Thyroid gland (tissue), 4 donors: ENCODE data around the gene PRKCA. TPM values are rescaled to one million over a fixed set of nuclear protein-coding genes. Genes with fewer than 3 reads are reported as not detected.

Source experiments
- DNase-seq, 2 donors: peaks; one replicate each; pipeline ENCODE4 v3.0.0-alpha.2; 2019
- H3K27ac ChIP-seq, 3 donors: fragments of 200-600 bp; sonication (generic); 1 replicate in 2 of 3; 2 replicates in 1 of 3; pipeline ENCODE4 v1.5.1; 2016 to 2019; ENCODE audit warnings: mild to moderate bottlenecking in 1 of 3, moderate library complexity in 1 of 3
- H3K27me3 ChIP-seq: fragments of 200-600 bp; sonication (generic); one replicate; pipeline ENCODE4 v1.5.1; 2019
- H3K36me3 ChIP-seq, 2 donors: fragments of 200-600 bp; sonication (generic); one replicate each; pipeline ENCODE4 v1.5.1; 2016 to 2019
- H3K4me1 ChIP-seq, 2 donors: fragments of 200-600 bp; sonication (generic); one replicate each; pipeline ENCODE4 v1.5.1; 2017 to 2019
- H3K4me3 ChIP-seq, 3 donors: fragments of 200-600 bp; sonication (generic); replicated peaks in 1 of 3; 1 replicate in 2 of 3; 2 replicates in 1 of 3; pipeline ENCODE4 v1.5.1; 2016; ENCODE audit warnings: mild to moderate bottlenecking in 1 of 3
- H3K9me3 ChIP-seq: fragments of 200-600 bp; sonication (generic); one replicate; pipeline ENCODE4 v1.5.1; 2017
- CTCF ChIP-seq, 6 experiments: fragments of 200-600 bp in 3 of 6; fragments of 450-650 bp in 3 of 6; sonication (generic) in 3 of 6; IDR thresholded peaks; one replicate each; pipeline ENCODE4 v1.5.1; 2016 to 2019; ENCODE audit warnings: antibody characterized with exemption in 6 of 6, mild to moderate bottlenecking in 2 of 6, inconsistent platforms in 1 of 6, moderate library complexity in 1 of 6
- POLR2A ChIP-seq, 2 donors: fragments of 450-650 bp; IDR thresholded peaks; one replicate each; pipeline ENCODE4 v1.6.1; 2017; ENCODE audit warnings: antibody characterized with exemption in 2 of 2, mild to moderate bottlenecking in 2 of 2, moderate library complexity in 1 of 2
- WGBS, 2 donors: methylation state at CpG; one replicate each; pipeline ENCODE4 v1.1.5; 2017; 5-methylcytosine and 5-hydroxymethylcytosine counted together
- intact Hi-C: fragments of 100-400 bp; cut with DNase I; formaldehyde crosslinking; loops from one replicate; pipeline ENCODE4 v1.15.1; 2023
- total RNA-seq, 4 donors: library from RNA; depleted of rRNA; stranded (reverse); fragments of >200 nt; gene quantifications; one replicate each; pipeline ENCODE4 v1.2.3, GENCODE V29; 2016

PRKCA gene
- total RNA-seq, 4 donors from 2014 or later, result 6.7 to 24.2 (median 15.3) TPM

GRCh38 chr17:66260688-66261087 lies 41.7 kb upstream of the PRKCA start:
- H3K36me3 ChIP-seq, result no peaks in the 10 kb centered on the region
- no peaks in the 10 kb centered on the region for H3K9me3 ChIP-seq
- H3K4me3 ChIP-seq, result no peak overlapping the region
- TF ChIP-seq POLR2A (IDR thresholded peaks at IDR 0.05), result no peak
- no peak for TF ChIP-seq CTCF (IDR thresholded peaks at IDR 0.05)
- intact Hi-C loops, result no loop called here
- peak in 1 of 2 donors; percentile 5 for DNase-seq
- no peak overlapping the region for H3K27ac ChIP-seq
- no peaks in the 10 kb centered on the region for H3K27me3 ChIP-seq
- H3K4me1 ChIP-seq, result no peaks in the 10 kb centered on the region
- 63 to 97% methylated on average over 1 of the region's 1 CpG for WGBS, 2 donors

GRCh38 chr17:66262767-66263166 lies 39.6 kb upstream of the PRKCA start:
- no peak overlapping the region for H3K27ac ChIP-seq
- no peaks in the 10 kb centered on the region for H3K36me3 ChIP-seq
- H3K4me3 ChIP-seq, result no peak overlapping the region
- no peak for TF ChIP-seq POLR2A (IDR thresholded peaks at IDR 0.05)
- no peak for TF ChIP-seq CTCF (IDR thresholded peaks at IDR 0.05)
- no peaks in the 10 kb centered on the region for H3K27me3 ChIP-seq
- WGBS, 2 donors, result 67 to 72% methylated on average over 2 of the region's 2 CpGs
- DNase-seq, result no peak
- intact Hi-C loops, result no loop called here
- no peaks in the 10 kb centered on the region for H3K9me3 ChIP-seq
- H3K4me1 ChIP-seq, result no peaks in the 10 kb centered on the region

GRCh38 chr17:66264696-66265095 lies 37.7 kb upstream of the PRKCA start:
- Histone ChIP-seq H3K27me3 (no peaks in the 10 kb centered on the region), H3K36me3 (no peaks in the 10 kb centered on the region), H3K4me3 (no peak overlapping the region), H3K4me1 (no peaks in the 10 kb centered on the region), H3K9me3 (no peaks in the 10 kb centered on the region), H3K27ac (no peak overlapping the region)
- WGBS, 2 donors, result 91 to 97% methylated on average over 5 of the region's 5 CpGs
- TF ChIP-seq POLR2A (IDR thresholded peaks at IDR 0.05) (no peak), CTCF (IDR thresholded peaks at IDR 0.05) (no peak)
- DNase-seq, result no peak
- intact Hi-C loops, result no loop called here

GRCh38 chr17:66268247-66268927 lies 34.0 kb upstream of the PRKCA start:
- Histone ChIP-seq H3K36me3 (no peaks in the 10 kb centered on the region), H3K9me3 (no peaks in the 10 kb centered on the region), H3K4me3 (no peak overlapping the region), H3K27ac (no peak overlapping the region), H3K4me1 (peaks cover 0 to 7% of the 10 kb centered on the region in 2 donors), H3K27me3 (no peaks in the 10 kb centered on the region)
- WGBS, 2 donors, result 70 to 79% methylated on average over 8 of the region's 8 CpGs
- DNase-seq, result no peak
- intact Hi-C loops, result no loop called here
- TF ChIP-seq CTCF (IDR thresholded peaks at IDR 0.05) (no peak), POLR2A (IDR thresholded peaks at IDR 0.05) (no peak)

GRCh38 chr17:66270106-66270505 lies 32.3 kb upstream of the PRKCA start:
- no peaks in the 10 kb centered on the region for H3K27me3 ChIP-seq
- H3K4me3 ChIP-seq, result no peak overlapping the region
- TF ChIP-seq POLR2A (IDR thresholded peaks at IDR 0.05) (no peak), CTCF (IDR thresholded peaks at IDR 0.05) (no peak)
- H3K4me1 ChIP-seq, result peaks cover 0 to 13% of the 10 kb centered on the region in 2 donors
- 92 to 95% methylated on average over 2 of the region's 2 CpGs for WGBS, 2 donors
- H3K36me3 ChIP-seq, result no peaks in the 10 kb centered on the region
- H3K27ac ChIP-seq, result no peak overlapping the region
- DNase-seq, result no peak
- H3K9me3 ChIP-seq, result no peaks in the 10 kb centered on the region
- intact Hi-C loops, result no loop called here
